ENCODE measurements around the gene WDR38.

Gene WDR38

DNA sequence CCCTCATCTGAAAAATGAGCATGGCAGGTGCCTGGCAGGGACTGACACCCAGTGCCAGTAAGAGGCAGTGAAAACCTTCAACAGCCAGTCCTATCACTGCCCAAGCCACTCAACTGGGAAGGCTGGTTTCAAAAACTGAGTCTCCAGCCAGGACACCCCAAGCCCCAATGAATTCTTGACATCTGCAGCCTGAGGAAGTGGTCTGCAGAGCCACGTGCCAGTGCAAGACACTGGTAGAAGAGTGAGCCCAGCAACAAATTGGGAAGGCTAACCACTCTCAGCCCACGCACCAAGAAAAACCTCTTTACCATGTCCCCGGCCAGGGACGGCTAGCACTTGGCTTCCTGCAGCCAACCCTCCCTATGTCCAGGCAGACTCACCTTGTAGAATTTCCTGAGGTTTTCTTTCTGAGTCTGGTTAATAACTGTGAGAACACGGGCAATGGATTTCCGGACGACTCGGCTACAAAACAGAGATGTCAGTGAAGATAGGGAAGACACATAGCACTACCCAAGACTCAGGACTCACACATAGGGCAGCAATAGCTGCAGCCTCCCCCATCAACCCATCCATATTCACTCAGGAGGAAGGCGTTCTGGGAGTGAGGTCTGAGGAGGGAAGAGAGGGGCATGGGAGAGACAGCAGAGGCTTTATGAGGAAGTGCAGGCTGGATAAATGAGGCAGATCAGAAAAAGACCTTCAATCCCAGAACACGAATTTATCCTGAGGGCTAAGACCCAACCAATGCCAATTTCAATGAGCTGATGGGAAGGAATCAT is 6.7 kb downstream of the WDR38 start:
- no peak for DNase-seq

DNA sequence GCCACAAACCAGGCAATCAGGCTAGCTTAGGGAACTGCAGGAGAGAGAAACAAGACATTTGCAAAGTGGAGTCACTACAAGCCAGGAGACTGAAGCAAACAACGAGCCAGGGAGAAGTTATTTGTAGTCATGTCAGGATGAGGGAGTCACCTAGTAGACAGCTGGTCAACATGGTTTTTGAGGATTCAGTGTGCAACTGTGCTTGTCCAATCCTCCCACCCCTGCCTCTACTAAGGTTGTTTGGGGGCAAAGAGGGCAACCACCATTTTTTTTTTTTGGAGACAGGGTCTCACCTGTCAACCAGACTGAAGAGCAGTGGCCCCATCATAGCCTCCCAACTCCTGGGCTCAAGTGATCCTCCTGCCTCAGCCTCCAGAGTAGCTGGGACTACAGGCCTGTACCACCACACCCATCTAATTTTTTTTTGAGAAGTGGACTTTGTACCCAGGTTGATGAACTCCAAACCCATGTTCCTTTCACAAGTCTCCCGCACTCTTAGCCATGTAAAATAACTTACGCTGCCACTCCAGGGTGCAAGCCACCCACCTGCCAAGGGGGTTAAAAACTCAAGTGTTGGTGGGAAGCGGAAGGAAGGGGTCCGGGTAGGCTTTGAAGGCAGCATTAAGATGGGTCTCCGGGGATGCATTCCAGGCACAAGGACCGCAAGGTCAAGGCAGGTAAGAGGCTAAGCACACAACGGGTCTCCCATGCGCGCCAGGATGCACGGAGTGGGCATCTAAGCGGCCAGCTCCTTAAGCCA is 7.5 kb downstream of the WDR38 start:
- DNase-seq = no peak

DNA sequence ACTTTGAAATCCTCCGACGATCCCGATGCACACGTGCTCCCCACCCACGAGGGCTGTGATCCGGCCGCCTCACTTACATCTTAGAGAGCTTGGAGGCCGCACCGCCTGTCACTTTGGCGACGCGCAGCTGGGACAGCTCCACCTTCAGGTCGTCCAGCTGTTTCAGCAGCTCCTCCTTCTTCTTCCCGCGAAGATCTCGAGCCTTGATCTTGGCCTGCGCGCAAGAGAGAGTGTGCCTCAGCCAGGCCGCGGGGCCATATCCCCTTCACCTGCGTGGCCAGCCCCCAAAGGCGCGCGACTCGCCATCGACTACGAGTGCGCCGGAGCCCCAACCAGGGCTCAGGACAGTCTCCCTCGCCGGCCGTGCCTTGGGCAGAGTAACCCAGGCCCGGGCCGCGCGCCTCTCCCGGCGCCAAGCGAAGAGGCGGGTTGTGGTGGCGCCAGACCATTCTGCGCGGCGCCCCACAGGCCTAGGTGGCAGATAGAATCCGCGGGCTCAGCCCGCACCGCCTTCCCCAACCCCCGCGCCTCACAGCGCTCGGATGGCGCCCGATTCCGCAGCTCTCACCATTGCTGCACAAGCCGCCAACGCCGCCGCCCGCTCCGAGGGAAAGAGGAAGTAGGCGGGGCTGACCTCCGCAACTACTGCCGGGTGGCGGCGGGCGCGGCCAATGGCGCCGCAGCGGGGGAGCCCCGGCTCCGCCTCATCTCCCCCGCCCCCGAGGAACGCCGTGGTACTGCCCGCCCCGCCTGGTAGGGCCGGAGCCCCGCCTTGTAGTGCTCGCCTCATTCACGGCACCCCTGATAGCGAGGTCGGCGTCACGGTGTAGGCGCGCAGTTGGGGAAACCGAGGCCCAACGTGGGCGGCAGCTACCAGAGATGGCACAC is 8.3 kb downstream of the WDR38 start, which contains the start of the genes ARPC5L and RPL35:
Gene ARPC5L (plus strand): TSS at position 789 of the 888 bp plus-strand sequence. CDS start 7,161 bp downstream, outside the sequence.
Gene RPL35 (minus strand): TSS at position 616 of the 888 bp plus-strand sequence. CDS start 45 bp downstream, at position 571.
- DNase-seq = peak; percentile 97

DNA sequence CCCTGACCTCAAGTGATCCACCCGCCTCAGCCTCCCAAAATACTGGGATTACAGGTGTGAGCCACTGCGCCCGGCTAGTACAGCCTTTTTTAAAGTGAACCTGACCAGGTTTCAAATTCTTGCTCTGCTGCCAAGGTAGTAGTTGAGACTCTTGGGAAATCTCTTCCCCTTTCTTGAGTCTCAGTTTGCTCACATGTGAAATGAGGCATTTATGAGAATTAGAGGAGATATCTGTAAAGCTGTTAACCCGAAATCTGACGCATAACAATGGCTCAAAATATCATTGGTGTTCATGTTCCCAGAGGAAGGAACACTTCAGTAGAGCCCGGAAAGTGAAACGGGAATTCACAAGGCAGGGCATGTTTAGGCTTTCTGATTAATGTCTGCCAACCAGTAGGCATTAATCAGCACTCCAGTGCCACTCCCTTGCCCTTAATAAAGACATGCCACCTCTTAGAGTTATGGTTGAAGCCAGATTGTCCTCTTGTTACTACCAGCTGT is 10.2 kb downstream of the WDR38 start:
- DNase-seq = no peak

DNA sequence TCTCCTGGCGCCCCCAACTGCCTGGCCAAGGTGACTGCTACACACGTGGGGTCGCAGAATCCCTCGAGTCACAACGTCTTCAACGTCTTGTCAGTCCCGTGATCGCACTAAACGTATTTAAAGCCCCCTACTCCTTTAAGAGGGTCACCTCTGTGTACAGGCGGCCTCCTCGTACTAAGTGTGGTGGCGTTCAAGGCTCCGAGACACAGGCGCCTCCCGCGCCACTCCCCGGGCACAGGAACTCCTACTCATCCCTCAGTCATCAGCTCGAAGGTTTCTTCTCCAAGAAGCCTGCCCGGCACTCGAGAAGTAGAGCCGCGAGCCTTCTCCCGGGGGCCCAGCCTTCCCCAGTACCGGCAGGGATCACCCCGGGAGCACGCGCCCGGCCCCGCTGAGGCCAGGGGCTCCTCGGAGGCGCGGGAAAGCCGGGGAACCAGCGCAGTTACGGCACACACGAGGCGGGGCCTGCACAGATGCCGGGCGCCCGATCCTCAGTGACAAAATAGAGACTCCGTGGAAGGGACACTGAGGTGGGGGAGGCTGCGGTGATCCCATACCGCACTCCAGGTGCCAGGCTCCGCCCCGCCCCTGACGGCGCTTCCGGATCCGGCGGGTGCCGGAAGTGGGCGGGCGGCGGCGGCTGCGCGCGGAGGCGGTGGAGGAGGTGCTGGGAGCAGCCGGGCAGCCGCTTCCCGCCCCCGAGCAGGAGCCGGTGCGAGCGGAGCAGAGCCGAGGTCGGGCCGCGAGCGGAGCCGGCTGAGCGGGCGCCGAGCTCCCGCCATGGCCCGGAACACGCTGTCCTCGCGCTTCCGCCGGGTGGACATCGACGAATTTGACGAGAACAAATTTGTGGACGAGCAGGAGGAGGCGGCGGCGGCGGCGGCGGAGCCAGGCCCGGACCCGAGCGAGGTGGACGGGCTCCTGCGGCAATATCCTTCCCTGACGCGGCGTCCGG is 15.5 kb downstream of the WDR38 start:
- peak; percentile 97 for DNase-seq

DNA sequence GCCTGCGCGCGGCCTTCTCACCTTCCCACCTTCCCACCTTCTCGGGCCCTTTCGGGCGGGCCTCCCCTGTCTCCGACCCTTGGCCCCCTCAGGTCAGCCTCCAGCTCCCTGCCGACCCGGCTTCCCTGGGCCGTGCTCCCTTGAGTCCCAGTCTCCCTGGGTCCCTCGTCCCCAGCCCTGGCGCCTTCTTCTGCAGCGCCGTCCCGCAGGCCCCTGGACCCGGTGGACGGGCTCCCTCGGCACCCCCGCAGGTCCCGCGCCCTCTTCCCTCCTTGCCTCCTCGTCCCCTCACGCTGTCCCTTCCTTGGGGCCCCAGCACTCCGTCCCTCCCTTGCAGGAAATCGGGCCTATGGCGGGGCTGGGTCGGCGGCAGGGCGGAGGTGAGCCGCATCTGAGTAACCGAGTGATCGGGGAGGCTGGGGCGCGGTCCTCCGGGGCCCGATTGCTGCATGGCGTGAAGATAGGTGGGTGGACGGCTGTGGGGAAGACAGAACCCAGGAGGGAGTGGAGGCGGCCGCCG is 16.3 kb downstream of the WDR38 start:
- DNase-seq = no peak

DNA sequence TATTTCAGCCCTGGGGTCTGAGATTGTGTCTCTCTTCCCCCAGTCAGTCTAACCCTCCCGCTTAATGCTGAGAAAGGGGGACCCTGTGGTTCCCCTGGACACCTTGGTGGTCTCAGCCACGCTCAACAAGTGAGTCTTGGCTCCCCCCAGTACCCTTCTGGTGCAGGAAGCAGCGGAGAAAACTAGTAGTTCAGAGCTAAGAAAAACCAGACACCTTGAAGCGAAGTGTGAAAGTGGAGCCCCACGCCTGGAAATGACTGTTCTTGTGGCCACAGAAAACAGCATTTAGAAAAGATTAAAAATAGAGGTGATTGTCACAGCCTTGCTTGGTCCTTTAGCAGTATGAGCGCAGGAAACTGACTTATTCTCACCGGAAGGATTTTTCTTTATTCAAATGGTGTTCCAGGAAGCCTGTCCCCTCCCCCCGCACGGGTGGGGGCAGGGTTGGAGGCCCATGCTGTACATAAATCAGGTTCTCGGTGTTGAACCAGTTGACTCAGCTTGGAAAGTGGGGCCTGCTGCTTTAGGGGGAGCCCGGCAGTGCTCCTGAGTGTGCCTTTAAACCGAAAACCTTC is 16.8 kb downstream of the WDR38 start:
- no peak for DNase-seq

DNA sequence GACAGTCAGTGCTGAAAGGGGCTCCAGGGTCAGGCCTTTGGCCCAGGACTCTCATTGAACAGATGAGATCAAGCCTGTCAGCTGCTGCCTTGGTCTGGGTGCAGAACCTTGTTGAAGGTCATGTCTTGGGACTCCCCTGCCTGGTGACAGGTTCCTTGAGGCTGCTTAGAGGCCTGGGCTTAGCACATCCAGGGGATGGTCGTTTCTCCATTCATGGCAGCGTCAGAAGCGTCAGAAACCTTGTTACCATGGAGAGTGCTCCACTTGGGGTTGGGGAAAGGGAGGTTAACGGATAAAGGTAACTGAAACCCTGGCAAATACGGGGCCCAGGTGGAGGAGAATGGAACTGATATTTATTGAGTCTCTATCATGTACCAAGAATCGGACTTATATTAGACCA is 17.5 kb downstream of the WDR38 start:
- DNase-seq = no peak

DNA sequence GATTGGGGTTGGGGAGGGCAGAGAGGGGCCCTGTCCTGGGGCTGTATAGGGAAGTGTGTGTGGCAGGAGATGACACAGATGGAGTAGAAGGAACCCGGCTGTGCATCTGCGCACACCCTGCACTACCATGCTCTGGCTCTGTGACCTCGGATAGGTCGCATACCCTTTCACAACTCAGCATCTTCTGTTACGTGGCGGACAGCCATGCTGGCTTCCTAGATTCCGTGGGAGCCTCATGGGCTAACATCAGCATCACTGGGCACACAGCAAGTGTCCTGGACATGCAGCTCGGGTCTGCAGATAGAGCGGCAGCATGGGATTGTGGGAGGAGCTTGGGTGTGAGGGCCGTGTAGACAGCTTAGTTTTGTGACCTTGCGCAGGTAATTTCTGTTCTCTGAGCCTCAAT is 17.9 kb downstream of the WDR38 start:
- no peak for DNase-seq

DNA sequence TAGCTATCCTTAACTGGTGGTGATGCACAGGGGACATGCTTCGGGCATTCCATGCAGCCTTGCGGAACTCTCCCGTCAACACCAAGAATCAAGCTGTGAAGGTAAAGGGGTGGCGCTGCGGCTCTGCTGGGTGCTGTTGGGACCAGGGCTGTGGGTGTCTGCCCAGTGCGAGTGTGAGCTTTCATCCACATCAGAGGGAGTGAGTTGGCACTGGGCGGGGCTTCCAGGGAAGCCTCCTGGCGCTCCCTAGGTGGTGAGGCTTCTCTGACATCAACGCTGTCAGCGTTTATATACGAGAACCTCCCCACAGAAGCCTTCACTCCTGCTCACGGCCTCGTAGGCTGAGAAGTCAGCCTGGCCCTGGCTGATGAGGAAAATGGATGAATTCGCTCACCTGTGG is 20.4 kb downstream of the WDR38 start:
- DNase-seq = no peak

DNA sequence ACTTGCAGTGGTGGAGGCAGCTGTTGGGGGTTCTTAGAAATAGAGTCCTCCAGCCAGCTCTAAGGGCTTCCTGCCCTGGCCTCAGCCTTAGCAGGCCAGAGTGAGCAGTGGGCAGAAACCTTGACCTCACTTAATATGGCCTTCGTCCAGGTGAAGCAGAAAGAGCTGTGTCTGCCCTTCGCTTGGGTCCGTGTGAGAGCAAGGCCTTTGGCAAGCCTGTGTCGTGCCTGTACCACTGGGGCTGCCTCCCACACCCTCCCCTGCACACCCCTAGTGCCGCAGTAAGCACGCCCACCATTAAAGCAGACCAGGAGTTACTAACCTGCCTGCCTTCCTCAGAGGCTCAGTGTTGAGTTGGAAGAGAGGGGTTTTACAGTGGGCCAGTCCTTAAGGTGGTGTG is 22.2 kb downstream of the WDR38 start:
- no peak for DNase-seq

DNA sequence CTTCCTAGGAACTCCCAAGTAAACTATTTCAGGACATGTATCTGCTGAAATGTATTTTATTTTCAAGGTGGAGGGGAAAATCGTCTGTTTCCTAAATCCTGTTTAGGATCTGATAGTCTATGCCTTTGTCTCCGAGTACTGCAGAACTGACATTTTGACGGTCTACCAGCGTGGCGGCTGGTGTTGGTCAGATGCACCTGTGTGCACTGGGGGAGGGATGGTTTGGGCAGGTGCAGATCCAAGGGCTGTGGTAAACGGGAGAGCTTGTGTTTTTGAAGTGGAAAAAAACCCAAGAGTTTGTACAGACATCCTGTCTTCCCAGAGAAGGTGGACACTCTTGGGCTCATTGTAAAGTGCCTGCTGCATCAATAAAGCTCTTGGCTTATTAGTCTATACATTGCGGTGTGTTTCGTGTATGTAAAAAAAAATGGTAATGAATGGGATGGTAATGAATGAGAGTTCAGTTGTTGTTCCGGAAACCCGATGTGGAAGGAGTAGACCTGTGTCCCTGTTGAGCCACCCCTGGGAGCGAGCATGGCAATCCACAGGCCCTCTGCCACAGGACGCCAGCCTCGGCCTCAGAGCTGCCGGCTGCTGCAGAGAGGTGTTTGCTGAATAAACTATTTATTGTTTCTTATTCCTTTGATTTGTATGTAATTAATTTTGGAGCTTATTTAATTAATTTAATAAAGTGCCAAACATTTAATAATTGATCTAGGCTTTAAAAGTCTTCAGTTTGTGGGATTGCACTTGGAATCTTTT is 23.9 kb downstream of the WDR38 start:
- DNase-seq = no peak

DNA sequence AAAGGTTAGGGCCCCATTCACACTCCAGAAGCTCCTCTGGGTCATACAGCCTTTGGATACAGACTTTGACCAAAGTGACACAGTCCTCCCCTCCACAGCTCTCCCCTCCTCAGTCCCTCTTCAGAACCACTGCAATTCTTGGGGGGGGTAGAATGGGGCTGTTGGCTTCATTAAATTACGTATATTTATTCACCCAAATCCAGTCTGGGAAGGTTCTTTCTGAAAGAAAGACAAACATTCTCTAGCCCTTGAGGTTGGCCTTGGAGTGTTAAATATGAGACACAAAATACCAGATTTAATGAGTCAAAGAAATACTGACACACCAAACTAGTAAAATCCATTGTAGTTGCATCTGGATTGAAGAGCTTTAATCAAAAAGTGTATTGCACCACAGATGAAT is 24.8 kb downstream of the WDR38 start:
- no peak for DNase-seq

DNA sequence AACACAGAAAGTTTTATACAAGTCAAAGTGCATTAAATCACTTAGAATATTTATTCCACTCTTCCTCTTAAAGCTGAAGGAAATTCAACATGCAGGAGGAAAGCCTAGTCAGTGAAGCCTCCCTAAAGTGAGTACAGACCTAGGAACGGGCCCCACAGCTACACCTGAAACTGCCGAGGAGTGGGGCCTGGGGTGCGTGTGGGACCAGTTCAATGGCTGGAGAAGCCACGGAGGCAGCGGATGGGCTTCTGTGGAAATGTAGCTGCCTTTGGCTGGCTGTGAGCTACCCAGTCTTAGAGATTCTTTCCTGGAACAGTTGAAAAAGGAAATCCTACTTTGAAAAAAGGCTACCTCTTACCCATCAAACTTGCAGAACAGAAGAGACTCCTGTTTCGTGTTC is 25.3 kb downstream of the WDR38 start:
- DNase-seq = no peak

DNA sequence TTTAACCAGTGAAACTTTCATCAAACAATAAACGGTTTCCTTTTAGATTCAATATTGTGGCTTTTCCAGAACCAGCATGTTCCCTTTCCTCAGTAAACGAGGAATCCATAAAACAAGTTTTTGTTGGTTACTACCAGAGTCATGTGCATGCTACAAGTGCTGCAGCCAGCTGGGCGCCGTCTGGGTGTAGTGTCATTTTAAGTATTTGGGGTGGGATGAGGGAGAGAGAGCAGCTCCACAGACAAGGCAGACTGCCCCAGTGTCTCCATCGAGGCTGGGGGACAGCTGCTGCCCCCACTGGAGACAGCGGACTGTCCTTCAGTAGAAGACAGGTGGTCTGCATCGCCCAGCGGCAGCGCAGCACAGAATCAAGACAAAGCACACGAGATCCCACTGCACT is 26.0 kb downstream of the WDR38 start:
- no peak for DNase-seq

DNA sequence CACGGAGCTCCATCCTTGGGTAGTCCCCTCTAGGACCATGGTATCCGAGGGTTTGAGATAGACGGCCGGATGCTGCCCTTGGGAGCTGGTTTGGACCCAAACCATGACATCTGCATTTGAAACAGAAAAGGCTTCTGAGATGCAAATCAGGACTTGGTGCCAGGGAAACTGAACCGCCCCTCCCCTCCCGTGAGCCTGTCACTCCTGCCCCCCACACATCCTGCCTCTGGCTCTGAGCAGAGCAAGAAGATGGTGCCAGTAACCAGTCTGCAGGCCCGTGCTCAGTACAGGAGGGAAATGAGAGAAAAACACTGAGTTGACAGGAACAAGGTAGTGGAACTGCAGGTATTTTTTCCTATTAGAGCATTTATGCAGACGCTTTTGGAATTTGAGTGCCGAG is 27.2 kb downstream of the WDR38 start:
- DNase-seq = no peak

DNA sequence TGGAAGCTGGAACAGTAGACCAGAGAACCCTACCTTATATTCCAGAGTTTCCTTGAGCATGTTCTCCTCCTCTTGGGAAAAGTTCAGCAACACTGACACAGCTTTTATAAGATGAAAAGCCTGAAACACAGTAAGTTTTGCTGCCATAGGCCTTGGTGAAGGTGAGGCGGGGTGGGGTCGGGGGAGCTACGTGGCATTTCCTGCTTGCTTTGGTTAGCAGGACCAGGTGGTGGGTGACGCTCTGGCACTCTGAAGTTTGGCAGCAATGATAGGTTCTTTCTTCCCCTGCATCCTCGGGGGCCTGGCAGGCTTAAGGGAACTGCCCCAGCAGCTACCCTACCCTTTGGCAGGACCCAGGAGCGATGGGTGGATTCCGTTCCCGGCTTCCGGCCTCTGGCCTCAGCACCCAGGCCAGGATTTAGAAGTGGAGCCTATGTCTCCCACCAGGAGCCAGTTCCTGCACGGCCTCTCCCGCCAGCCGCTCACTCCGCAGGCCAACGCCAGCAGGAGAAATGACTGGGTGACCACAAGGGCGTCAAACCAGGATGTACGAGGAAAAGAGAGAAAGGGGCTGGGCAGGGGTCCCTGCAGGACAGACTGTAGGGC is 28.0 kb downstream of the WDR38 start:
- no peak for DNase-seq

DNA sequence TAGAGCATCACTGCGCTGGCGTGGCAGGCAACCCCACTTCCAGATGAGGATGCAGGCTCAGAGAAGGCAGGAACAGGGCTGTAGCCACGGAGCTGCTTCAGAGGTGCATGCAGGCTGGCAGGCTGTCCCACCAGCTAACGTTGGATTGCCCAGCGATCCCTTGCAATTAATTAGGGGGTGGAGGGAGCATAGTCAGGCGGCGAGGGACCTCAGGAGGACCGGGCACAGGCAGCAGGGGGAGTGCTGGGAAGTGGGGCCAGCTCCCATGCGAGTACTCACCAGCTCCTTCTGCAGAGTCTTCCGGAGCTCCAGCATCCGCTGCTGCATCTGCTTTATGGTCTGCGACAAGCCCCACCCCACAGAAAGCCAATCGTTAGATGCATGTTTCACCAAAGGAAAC is 29.0 kb downstream of the WDR38 start:
- no peak for DNase-seq

DNA sequence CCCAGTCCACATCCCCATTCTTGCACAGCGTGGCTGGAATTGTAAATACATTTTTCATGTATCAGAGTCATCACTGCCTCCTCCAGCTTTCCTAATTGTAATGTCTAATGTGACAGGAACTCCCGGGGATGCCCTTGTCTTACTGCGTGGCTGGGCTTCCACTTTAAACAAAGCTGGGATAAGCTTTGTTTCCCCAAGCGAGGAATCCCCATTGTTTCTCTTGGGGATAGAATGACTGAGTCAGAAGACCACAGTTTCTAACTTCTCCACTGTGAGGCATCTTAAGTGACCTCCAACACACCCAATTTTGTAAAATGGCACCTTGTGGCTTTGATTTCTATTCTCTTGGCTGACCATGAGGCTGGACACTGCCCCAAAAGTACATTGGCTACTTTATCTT is 31.1 kb downstream of the WDR38 start:
- DNase-seq = no peak

DNA sequence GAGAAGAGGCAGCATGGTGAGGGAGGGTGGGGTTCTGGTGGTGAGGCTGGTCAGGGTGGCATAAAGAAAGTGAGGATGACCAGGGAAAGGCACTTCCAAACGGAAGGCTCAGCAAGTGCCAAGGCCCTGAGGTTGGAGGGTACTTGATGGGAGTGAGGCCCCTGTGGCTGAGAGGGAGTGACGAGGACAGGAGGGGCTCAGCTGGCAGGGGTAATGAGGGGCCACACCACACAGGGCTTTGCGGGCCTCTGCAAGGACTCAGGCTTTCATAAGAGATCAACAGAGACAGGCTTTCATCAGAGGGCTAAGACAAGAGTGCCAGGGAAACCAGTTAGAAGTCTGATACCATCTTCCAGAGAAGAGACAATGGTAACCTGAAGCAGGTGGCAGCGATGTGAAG is 32.3 kb downstream of the WDR38 start:
- DNase-seq = no peak
